GM19023 (cell line): ENCODE measurements around the gene SNUPN.
"Not testable (repeated sequence)": the region's sequence is repeated elsewhere in the genome, so short reads cannot be mapped to it uniquely, and the experiment has no call there.

ENCODE experiments used
- ATAC-seq: cut with Tn5 transposase; IDR thresholded peaks from one replicate; pipeline ENCODE4 v1.9.1; 2021; ENCODE audit warnings: mild to moderate bottlenecking, moderate library complexity; ENCODE audit not compliant: unreplicated experiment

The SNUPN gene

DNA sequence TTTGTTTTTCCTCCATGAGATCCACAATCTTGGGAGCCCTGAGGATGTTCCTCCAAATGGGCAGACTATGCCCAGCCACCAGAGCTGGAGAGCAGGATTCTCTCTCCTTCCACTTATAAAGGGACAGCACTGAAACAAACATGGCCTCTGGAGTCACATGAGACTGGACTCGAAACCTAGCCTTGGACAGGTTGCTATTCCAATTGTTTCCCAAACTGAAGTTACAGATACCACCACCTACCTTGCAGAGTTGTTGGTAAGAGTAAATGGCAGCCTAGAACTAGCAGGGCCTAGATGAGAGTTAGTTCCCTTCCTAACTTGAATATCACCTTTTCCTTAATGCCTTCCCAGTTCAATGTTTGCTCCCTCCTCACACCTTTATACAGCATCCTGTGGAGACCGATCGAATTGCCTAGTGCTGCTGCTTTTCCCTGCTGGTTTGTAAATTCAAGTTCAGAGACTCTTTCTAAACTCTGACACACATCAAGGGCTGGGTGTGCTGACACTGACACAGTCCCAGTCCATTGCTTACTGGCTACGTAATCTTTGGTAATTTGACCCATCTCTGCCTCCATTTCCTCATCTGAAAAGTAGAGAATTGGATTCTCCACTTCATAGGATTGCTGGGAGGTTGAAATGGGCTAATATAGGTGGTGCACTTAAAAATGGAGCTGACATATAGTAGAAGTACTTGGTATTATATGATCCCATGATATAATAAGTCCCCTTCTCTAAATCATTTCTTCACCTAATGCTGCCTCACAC is 11.9 kb upstream of the SNUPN start:
- ATAC-seq: no peak

- no peak for ATAC-seq
Measured at GRCh38 chr15:75636026-75636425, 10.5 kb upstream of the SNUPN start.

GRCh38 chr15:75633922-75634321 is 8.4 kb upstream of the SNUPN start:
- ATAC-seq: not testable (repeated sequence)

DNA sequence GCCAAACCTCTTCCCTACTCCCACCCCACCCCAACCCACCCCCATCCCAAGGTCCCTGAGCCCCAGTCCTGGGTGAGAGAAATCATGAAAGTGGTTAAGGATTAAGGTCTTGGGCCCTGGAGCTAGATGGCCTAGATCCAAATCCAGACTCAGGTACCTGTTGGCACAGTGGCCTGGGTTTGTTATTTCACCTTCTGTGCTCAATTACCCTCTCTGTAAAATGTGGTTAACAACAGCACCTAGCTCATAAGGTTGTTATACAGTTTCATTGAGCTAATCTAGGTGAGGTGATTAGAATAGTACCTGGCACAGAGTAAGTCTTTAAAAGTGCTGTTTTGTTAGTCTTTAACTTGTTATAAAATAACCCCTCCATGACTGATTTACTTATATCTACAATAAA is 6.4 kb upstream of the SNUPN start:
- ATAC-seq: no peak

GRCh38 chr15:75622505-75622904 is 3.0 kb downstream of the SNUPN start:
- no peak for ATAC-seq

DNA sequence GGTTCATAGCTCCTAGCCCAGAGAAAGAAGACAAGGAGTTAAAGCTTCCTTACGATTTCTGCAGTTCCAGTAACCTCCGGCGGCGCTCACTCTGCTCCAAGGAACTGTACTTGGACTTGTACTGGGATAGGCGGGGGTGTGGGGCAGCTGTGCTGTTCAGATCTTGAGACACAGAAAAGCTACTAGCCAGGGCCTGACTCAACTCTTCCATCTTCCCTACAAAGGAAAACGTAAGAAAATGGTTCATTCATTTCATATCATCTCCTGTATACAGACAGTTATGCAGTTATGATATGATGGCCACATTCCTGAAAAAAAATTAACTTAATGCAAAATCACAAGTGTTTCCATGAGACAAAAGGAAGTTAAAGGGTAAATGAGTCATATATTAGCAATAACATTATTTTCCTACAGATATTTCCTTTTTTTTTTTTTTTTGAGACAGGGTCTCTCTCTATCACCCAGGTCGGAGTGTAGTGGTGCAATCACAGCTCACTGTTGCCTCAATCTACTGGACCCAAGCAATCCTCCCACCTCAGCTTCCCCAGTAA is 4.6 kb downstream of the SNUPN start:
- ATAC-seq: no peak

DNA sequence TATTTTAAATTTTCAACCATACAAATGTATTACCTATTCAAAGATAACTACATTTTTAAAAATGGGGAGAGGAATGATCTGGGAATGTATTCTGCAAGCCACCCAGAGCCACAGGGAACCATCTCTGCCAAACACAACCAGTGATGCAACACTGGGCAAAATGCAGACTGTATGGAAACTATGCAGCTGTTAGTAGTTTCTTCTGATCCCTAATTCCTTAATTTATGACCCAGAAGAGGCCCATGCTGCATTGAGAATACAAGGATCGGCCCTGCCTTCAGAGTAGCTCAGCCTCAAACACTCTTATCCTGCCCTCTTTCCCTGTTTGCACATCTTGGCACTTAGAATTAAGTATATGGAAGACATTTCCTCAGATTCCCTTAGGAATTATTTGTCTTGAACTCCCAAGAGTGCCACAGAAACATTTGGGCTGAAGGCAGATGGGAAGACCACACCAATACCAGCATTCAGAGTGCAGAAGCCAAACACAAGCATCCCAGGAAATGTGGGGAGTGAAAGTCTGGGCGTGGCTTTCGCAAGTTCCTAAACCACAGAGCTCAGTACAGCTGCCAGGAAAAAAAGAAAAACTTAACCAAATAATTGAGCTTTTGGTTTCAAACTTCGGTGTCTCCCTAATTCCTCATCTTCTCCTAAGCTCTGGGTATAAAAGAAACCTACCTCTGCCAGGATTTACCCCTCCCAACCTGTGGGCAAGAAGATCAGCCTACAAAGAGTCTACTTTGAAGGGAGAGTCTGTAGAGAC is 5.3 kb downstream of the SNUPN start:
- ATAC-seq: no peak

DNA sequence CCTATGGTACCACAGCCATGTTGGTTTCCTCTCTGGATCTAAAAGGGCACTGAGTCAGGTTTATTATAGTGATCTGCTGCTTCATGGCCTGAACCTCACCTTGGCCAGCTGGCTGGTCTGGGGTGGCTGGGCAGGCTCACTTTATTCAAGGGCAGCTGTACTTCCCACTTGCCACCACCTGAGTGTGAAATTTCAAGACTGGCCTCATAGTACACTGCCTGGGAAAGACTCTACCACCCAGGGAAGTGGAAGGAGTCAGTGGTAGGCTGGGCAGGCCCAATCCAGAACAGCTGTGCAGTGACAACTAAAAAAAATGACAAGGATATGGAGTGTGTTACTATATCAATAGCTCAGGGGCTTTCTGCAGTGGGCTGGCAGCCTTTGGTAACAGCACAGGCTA is 8.8 kb downstream of the SNUPN start:
- ATAC-seq: no peak

DNA sequence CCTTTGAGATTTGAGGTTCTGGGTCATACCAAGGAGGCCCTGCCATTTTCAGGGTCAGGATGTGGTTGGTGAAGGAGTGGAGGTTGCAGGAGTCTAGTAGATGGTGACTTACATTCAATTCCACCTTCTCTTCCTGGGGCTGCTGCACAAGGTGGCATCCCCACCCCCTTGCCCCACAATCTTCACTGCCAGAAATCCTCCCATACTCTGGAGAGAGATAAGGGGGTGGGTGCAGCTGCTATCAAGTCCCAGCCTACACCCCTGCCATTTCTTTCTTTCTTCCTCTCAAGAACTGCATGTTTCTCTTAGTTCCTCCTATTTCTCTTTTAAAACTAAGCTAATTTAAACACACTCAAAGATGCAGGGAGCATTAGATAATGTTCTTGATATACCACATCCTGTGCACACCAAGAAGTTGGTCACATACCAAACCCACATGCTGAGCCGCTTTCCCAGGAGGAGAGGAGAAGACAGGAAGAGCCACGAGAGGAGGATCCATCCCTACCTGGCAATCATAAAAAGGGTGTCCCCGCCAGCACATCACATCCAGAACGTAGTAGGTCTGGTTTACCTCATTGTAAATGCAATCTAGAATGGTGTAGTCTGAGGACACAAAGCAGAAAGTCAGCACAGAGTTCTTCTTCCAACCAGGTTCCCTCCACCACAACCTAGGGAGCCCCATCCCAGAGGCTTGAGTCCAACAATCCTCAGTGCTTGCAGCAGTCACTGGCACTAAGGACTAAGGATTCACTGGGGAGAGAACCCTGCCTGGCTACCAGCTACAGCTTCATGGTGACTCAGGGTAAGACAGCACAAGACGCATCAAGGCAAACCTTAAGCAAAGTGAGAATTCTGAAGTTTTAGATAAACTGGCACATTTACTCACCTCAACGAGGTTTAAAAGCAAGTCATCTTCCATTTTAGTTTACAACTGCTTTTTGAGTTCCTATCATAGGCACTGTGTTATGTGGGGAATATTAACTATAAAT is 18.5 kb downstream of the SNUPN start:
- ATAC-seq: no peak

- ATAC-seq: no peak
Measured at GRCh38 chr15:75606026-75606425, 19.5 kb downstream of the SNUPN start.

GRCh38 chr15:75599401-75599800 is 26.1 kb downstream of the SNUPN start:
- ATAC-seq: no peak

GRCh38 chr15:75598361-75598760 is 27.2 kb downstream of the SNUPN start:
- ATAC-seq: no peak

GRCh38 chr15:75597667-75598341 is 27.7 kb downstream of the SNUPN start:
- ATAC-seq: no peak

GRCh38 chr15:75596703-75597345 is 28.7 kb downstream of the SNUPN start:
- no peak for ATAC-seq

DNA sequence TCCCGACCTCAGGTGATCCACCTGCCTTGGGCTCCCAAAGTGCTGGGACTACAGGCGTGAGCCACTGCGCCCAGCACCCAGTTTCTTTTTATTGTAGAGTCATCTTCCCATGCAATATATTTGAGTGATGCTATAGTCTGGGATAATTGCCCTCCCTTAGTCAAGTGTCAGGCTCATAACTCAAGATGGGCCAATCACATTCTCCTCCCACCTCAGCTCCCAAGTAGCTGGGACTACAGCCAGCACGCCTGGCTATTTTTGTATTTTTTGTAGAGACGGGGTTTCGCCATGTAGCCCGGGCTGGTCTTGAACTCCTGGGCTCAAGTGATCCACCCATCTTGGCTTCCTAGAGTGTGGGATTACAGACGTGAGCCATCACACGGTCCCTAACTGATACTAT is 31.2 kb downstream of the SNUPN start:
- ATAC-seq: no peak

DNA sequence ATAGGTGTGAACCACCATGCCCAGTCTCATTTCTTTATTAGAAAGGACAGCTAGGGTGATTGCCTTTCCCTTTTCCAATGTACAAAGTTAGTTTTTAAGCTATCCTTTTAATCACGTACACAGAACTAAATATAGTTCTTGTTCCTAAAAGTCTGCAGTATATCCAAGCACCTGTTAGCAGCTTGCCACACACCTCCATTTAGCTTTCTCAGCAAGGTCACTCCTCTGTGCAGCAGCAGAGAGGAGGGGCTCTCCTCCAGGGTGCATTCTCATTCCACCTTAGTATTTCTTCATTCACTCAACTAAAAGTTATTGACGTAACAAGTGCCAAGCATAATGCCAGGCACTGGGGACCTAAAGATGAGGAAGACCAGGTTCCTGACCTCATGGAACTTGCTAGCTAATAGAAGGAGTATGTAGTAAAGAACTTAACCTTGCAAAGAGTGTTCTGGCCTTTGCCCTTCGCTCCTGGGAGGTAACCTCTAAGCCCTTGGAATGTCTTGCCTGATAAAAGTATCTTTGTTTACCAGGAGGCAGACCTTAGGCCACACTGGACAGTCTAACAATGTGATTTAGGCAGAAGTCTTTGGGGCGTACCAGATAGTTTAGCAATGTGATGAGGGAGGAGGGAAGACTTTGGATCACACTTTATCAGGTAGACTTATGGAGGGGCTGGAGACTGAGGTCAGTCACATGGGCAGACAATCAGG is 33.7 kb downstream of the SNUPN start:
- ATAC-seq: no peak

GRCh38 chr15:75590239-75590638 is 35.3 kb downstream of the SNUPN start:
- no peak for ATAC-seq

DNA sequence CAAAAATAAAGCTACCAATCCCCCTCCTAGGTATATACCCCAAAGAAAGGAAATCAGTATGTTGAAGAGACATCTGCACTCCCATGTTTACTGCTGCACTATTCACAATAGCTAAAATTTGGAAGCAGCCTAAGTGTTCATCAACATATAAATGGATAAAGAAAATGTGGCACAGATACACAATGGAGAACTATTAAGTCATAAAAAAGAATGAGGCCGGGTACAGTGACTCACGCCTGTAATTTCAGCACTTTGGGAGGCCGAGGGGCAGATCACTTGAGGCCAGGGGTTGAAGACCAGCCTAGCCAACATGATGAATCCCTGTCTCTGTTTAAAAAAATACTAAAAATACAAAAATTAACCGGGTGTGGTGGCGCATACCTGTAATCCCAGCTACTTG is 36.5 kb downstream of the SNUPN start:
- ATAC-seq: no peak

GRCh38 chr15:75586422-75586821 is 39.1 kb downstream of the SNUPN start:
- not testable (repeated sequence) for ATAC-seq
